Testis (tissue), 3 donors: ENCODE results near the gene SIRT7. TPM values are rescaled to one million over a fixed set of nuclear protein-coding genes. Genes with fewer than 3 reads are reported as not detected.

Experiments used
- DNase-seq: peaks from one replicate; pipeline ENCODE4 v3.0.0-alpha.2; 2019
- H3K27ac ChIP-seq, 2 donors: fragments of 200-600 bp; sonication (generic); one replicate each; pipeline ENCODE4 v1.5.1; 2019
- H3K27me3 ChIP-seq: fragments of 200-600 bp; sonication (generic); one replicate; pipeline ENCODE4 v1.5.1; 2019
- H3K36me3 ChIP-seq: fragments of 200-600 bp; sonication (generic); one replicate; pipeline ENCODE4 v1.5.1; 2017; ENCODE audit warnings: low read depth; ENCODE audit errors: missing control alignments
- H3K4me1 ChIP-seq: fragments of 200-600 bp; sonication (generic); one replicate; pipeline ENCODE4 v1.5.1; 2019
- H3K4me3 ChIP-seq, 2 donors: fragments of 200-600 bp; sonication (generic); one replicate each; pipeline ENCODE4 v1.5.1; 2017 to 2019
- H3K9me3 ChIP-seq: fragments of 200-600 bp; sonication (generic); one replicate; pipeline ENCODE4 v1.5.1; 2017
- POLR2A ChIP-seq: fragments of 450-650 bp; IDR thresholded peaks from one replicate; pipeline ENCODE4 v1.6.1; 2017; ENCODE audit warnings: antibody characterized with exemption, mild to moderate bottlenecking, moderate library complexity
- WGBS, 2 donors: methylation state at CpG; one replicate each; pipeline ENCODE4 v1.1.5; 2018; 5-methylcytosine and 5-hydroxymethylcytosine counted together
- intact Hi-C: fragments of 100-400 bp; cut with DNase I; formaldehyde crosslinking; loops from one replicate; pipeline ENCODE4 v1.15.1; 2023; ENCODE audit warnings: low total_unique reads
- polyA plus RNA-seq: library from polyadenylated mRNA; stranded (reverse); fragments of 350-450 nt; fragmentation: Illumina TruSeq; extraction: RNeasy Lipid Tissue Mini Kit (QIAGEN cat#74804); gene quantifications from one replicate; pipeline ENCODE4 v1.2.3, GENCODE V29; 2014; ENCODE audit warnings: low read depth, low replicate concordance; ENCODE audit not compliant: insufficient read depth
- total RNA-seq, 2 donors: library from RNA; depleted of rRNA; stranded (reverse); fragments of >200 nt; gene quantifications; one replicate each; pipeline ENCODE4 v1.2.3, GENCODE V29; 2016
- TF ChIP-seq, protein P1 (sequence below), 3 experiments: fragments of 450-650 bp in 2 of 3; fragments of 200-600 bp in 1 of 3; sonication (generic) in 1 of 3; IDR thresholded peaks; one replicate each; pipeline ENCODE4 v1.5.1; 2016 to 2019; ENCODE audit warnings: antibody characterized with exemption in 3 of 3, mild to moderate bottlenecking in 2 of 3, moderate library complexity in 1 of 3

Gene SIRT7
- total and polyA plus RNA-seq, 3 donors from 2014 or later = 34.1 to 59.3 (median 48.4) TPM

DNA sequence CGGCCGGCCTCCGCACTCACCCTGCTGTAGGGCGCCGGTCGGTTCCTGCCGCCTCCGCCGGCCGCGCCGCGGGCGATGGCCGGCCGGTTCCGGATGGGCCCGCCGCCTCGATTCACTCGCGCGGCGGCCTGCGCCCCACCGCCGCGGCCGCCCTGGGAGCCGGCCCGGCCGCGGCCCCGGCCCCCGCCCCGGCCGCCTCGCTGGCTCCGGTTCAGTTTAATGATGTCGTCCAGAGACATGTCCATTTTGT, 26.7 kb downstream of the SIRT7 start:
- no peaks in the 10 kb centered on the region for H3K9me3 ChIP-seq
- H3K4me1 ChIP-seq = peaks cover 14% of the 10 kb centered on the region
- no peak for DNase-seq
- 1% methylated on average over 37 of the region's 40 CpGs; no CpG with 5 or more reads in 1 of the 2 donors for WGBS, 2 donors
- H3K27ac ChIP-seq = peak overlapping the region; percentile 68 to 90
- intact Hi-C loops = no loop called here
- no peaks in the 10 kb centered on the region for H3K36me3 ChIP-seq
- peak overlapping the region; percentile 91 to 95 for H3K4me3 ChIP-seq
- no peak for TF ChIP-seq POLR2A
- TF ChIP-seq, protein P1, sequence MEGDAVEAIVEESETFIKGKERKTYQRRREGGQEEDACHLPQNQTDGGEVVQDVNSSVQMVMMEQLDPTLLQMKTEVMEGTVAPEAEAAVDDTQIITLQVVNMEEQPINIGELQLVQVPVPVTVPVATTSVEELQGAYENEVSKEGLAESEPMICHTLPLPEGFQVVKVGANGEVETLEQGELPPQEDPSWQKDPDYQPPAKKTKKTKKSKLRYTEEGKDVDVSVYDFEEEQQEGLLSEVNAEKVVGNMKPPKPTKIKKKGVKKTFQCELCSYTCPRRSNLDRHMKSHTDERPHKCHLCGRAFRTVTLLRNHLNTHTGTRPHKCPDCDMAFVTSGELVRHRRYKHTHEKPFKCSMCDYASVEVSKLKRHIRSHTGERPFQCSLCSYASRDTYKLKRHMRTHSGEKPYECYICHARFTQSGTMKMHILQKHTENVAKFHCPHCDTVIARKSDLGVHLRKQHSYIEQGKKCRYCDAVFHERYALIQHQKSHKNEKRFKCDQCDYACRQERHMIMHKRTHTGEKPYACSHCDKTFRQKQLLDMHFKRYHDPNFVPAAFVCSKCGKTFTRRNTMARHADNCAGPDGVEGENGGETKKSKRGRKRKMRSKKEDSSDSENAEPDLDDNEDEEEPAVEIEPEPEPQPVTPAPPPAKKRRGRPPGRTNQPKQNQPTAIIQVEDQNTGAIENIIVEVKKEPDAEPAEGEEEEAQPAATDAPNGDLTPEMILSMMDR (IDR thresholded peaks at IDR 0.05) = no peak
- no peaks in the 10 kb centered on the region for H3K27me3 ChIP-seq

GRCh38 chr17:81890447-81891302, 27.3 kb downstream of the SIRT7 start:
- intact Hi-C loops = no loop called here
- DNase-seq = no peak
- peak overlapping the region; percentile 90 to 95 for H3K4me3 ChIP-seq
- no peaks in the 10 kb centered on the region for H3K27me3 ChIP-seq
- TF ChIP-seq, protein P1 (IDR thresholded peaks at IDR 0.05) = no peak
- TF ChIP-seq POLR2A = no peak
- no peaks in the 10 kb centered on the region for H3K36me3 ChIP-seq
- WGBS, 2 donors = 6 to 13% methylated on average over 22 to 69 of the region's 69 CpGs
- peak overlapping the region; percentile 68 to 90 for H3K27ac ChIP-seq
- H3K9me3 ChIP-seq = no peaks in the 10 kb centered on the region
- peaks cover 14% of the 10 kb centered on the region for H3K4me1 ChIP-seq

DNA sequence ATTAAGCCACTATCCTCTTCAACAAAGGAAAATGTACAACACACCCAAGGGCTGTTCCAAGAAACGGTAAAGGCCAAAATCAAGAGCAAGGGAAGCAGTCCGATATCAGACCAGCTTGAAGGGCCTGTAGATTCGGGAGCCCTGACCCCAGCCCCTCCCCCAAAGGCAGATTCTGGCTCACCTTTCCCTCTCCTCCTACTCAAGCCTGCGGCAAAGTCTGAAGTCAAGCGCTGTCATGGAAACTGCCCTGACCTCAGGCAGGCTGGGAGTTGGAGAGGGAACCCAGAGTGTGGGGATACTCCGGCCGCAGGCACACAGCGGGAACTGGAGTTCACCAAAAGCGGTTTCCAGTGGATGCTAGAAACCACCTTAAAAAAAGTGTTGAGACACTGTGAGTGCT, 28.4 kb downstream of the SIRT7 start:
- TF ChIP-seq, protein P1 (IDR thresholded peaks at IDR 0.05) = no peak
- no peak for TF ChIP-seq POLR2A
- DNase-seq = no peak
- no peaks in the 10 kb centered on the region for H3K36me3 ChIP-seq
- H3K4me3 ChIP-seq = no peak overlapping the region
- H3K27me3 ChIP-seq = no peaks in the 10 kb centered on the region
- no peaks in the 10 kb centered on the region for H3K9me3 ChIP-seq
- peaks cover 14% of the 10 kb centered on the region for H3K4me1 ChIP-seq
- intact Hi-C loops = no loop called here
- H3K27ac ChIP-seq = no peak overlapping the region
- WGBS, 2 donors = 76 to 79% methylated on average over 9 of the region's 9 CpGs

DNA sequence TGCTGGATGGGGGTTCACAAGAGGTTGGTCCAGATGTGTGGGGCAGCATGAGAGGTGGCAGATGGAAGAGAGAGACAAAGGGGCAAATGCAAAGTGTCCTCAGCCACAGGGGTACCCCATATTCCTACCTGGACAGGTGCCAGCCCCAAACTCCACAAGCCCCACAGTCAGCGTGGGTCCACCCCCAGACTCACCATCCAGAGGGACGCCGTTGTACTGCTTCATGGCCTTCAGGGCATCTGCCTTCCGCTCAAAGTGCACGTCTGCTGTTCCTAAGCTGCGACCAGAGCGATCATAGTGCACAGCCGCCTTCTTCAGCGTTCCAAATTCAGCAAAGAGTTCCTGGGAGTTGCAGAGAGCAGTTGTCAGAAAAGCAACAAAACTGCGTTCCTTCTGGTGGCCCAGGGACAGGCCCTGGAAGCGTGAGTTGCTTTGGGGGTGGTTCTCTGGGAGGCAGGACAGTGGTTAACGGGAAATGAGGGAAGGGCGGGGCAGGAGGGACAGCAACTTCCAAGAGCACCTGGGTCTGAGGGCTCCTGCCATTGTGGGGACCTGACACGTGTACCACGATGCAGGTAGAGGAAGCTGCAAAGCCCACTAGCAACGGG, 28.9 kb downstream of the SIRT7 start:
- DNase-seq = no peak
- H3K36me3 ChIP-seq = no peaks in the 10 kb centered on the region
- H3K4me3 ChIP-seq = no peak overlapping the region
- WGBS, 2 donors = 82 to 94% methylated on average over 16 of the region's 16 CpGs
- TF ChIP-seq, protein P1 (IDR thresholded peaks at IDR 0.05) = no peak
- TF ChIP-seq POLR2A = no peak
- no peaks in the 10 kb centered on the region for H3K9me3 ChIP-seq
- no peaks in the 10 kb centered on the region for H3K27me3 ChIP-seq
- intact Hi-C loops = no loop called here
- peaks cover 14% of the 10 kb centered on the region for H3K4me1 ChIP-seq
- no peak overlapping the region for H3K27ac ChIP-seq
